ENCODE results near the gene LRIG1. TPM values are rescaled to one million over a fixed set of nuclear protein-coding genes. Genes with fewer than 3 reads are reported as not detected.
A peak's percentile ranks its signal among the peaks of the same experiment; 100 is the strongest.

Gene LRIG1
- total and polyA plus RNA-seq, 2 of the 8 experiments (the other 6 are each of a cell fraction or from before 2014, with no cell fraction given): 78.1 to 88.7 TPM

DNA sequence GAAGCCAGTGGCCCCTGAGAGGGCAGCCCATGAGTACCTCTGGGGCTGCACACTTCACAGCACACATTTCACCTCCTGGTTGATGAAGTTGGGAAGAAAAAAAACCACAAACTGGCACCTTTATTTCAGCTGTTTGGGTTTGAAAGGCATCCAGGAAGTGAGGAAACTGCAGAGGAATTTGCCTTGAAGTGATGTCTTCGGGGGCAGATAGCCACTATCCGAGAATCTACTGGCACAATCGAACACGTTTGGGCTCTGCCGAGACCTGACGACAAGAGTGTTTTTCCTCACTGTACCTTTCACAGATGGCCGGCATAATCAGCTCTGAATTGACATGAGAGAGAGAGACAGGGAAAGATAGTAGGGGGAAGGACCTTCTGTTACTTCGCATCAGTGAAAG, 59.7 kb downstream of the LRIG1 start:
- TF ChIP-seq CBX5 (IDR thresholded peaks at IDR 0.05; ENCODE audit: low read depth, low read length) (no peak), POLR2AphosphoS5 (IDR thresholded peaks at IDR 0.05; ENCODE audit: low read depth, low read length) (peak; percentile 19; the same call in 1 of the 2 replicates)
- Histone ChIP-seq H3K27ac (ENCODE audit: low read depth, low read length) (no peak overlapping the region), H3K56ac (replicated peaks; ENCODE audit: insufficient read length, low read depth, low read length) (no peak overlapping the region), H3K36me3 (ENCODE audit: control insufficient read depth in 2 of 4, insufficient read depth in 4 of 4, low read length in 3 of 4) (peaks cover 0 to 22% (median 3%) of the 10 kb centered on the region in 4 experiments; a peak in 3 of 8 replicates), H3K18ac (ENCODE audit: extremely low read depth, low read length) (peak overlapping the region; percentile 20), H2BK15ac (ENCODE audit: low read length) (no peak overlapping the region), H3K4me1 (replicated peaks in 1 of 4; ENCODE audit: control insufficient read depth in 3 of 4, insufficient read depth in 4 of 4, low read length in 3 of 4) (peaks cover 45 to 64% (median 48%) of the 10 kb centered on the region in 4 experiments), H3K4me2 (ENCODE audit: insufficient read depth in 1 of 2, low read depth in 2 of 2, low read length in 2 of 2) (peak overlapping the region in 1 of 2 experiments; percentile 87; a peak in 1 of 4 replicates), H4K8ac (ENCODE audit: extremely low read depth, insufficient read depth, low read length) (no peak overlapping the region), H2BK20ac (ENCODE audit: low read length) (peak overlapping the region; percentile 63; the same call in 1 of the 2 replicates), H3K14ac (ENCODE audit: insufficient read length) (no peak overlapping the region), H2AK5ac (ENCODE audit: low read depth, low read length) (0 out of 2 replicates have a peak overlapping the region, but pooled peaks have one; percentile 41), H3K4ac (replicated peaks; ENCODE audit: insufficient read length, low read depth, low read length) (no peak overlapping the region), H2AFZ (ENCODE audit: low read length) (no peak overlapping the region), H3K23ac (ENCODE audit: insufficient read length) (no peak overlapping the region), H4K5ac (ENCODE audit: insufficient read length, low read depth, low read length) (no peak overlapping the region), H3K9me3 (ENCODE audit: insufficient read depth in 2 of 2, low read depth in 1 of 2, low read length in 1 of 2) (no peaks in the 10 kb centered on the region), H4K91ac (replicated peaks; ENCODE audit: insufficient read length, low read length) (peak overlapping the region; percentile 30), H3K79me1 (ENCODE audit: low read depth, low read length) (peaks cover 33% of the 10 kb centered on the region), H2BK120ac (replicated peaks; ENCODE audit: low read depth, low read length) (no peak overlapping the region), H3K27me3 (replicated peaks in 1 of 4; ENCODE audit: control insufficient read depth in 3 of 4, extremely low read depth in 1 of 4, insufficient read depth in 3 of 4, low read length in 3 of 4) (no peaks in the 10 kb centered on the region), H4K20me1 (replicated peaks in 1 of 2; ENCODE audit: control insufficient read depth in 1 of 2, insufficient read depth in 2 of 2, low read length in 2 of 2) (peaks cover 16 to 20% of the 10 kb centered on the region in 2 experiments), H2BK5ac (ENCODE audit: low read depth, low read length) (peak overlapping the region; percentile 75; the same call in 1 of the 2 replicates), H3K23me2 (ENCODE audit: low read depth, low read length) (no peaks in the 10 kb centered on the region), H3K79me2 (ENCODE audit: control insufficient read depth in 1 of 2, insufficient read depth in 2 of 2, low read length in 2 of 2) (peaks cover 11 to 82% of the 10 kb centered on the region in 2 experiments), H3K4me3 (ENCODE audit: extremely low read depth in 1 of 4, insufficient read depth in 2 of 4, low read depth in 3 of 4, low read length in 4 of 4) (no peak overlapping the region), H2BK12ac (ENCODE audit: low read depth, low read length) (peak overlapping the region; percentile 5), H3K9ac (replicated peaks in 1 of 4; ENCODE audit: extremely low read depth in 1 of 4, low read depth in 3 of 4, low read length in 3 of 4) (no peak overlapping the region; a peak in 1 of 7 replicates)
- CTCF ChIA-PET (ENCODE audit: partially characterized antibody): interaction anchor here (2.2 kb wide), 1 partner anchor 34 kb away, joined by 7 read pairs; no protein-coding TSS in a partner anchor
- POLR2A ChIA-PET (ENCODE audit: partially characterized antibody): interaction anchor here (0.9 to 5.6 kb wide), 3 partner anchors 9 to 53 kb away, joined by 3 to 51 read pairs (median 7); no protein-coding TSS in a partner anchor
- DNase-seq (ENCODE audit: low read depth in 1 of 2, low spot score in 2 of 2) (no peak), FAIRE-seq (peak; percentile 24)
- WGBS, 2 experiments (ENCODE audit: extremely low coverage in 1 of 2, insufficient coverage in 1 of 2, insufficient read length in 1 of 2, insufficient replicate concordance in 2 of 2, low coverage in 1 of 2, low lambda C conversion rate in 2 of 2, missing lambda C conversion rate in 1 of 2): 64% methylated on average over 8 of the region's 8 CpGs; no CpG with 5 or more reads in 1 of the 2 experiments
